Measurements from ENCODE around the gene OSER1.

Gene OSER1

DNA sequence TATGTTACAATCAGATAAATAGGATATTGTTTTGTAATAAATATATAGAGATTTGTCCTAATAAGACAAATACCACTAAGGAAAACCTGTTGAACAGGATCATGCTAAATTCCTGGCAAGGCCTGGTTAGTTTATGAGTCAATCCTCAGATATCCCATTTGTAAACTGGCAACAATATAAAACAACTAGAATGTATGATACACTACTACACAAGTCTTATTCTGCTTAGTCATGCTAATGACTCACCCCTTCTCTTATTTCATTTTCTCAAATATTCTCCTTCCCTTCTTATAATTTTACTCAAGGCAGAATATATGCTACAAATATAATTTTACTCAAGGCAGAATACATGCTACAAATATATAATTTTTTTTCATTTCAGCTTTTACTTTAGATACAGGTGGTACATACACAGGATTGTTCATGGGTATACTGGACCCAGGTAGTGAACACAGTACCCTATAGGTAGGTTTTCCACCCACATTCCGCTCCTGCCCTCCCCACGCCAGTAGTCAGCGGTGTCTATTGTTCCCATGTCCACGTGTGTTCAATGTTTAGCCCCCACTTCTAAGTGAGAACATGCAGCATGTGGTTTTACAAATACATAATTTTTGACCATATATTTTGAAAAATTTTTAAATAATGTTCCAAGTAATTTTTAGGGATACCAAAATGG is 6.3 kb downstream of the OSER1 start:
- DNase-seq (ENCODE audit: low read depth) = peak; percentile 99

DNA sequence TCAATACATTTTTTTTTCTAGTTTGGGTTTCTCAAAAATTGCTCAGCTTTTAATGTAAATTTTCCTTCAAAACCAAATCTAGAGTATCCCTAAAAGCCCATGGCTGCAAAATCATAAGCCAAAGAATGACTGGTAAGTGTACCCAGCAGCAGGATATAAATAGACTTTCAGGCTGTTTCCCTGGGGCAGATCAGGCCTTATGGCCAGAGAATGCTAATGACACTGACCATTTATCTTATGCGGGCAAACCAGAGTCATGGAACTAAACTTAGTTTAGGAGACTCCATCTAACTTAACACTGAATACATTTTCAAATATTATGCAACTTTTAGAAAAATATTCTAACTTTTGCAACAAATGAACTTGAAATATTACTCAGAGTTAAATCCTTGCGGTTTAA is 7.4 kb downstream of the OSER1 start:
- no peak for DNase-seq (ENCODE audit: low read depth)
- no peak for TF ChIP-seq CTCF (IDR thresholded peaks at IDR 0.05; ENCODE audit: control insufficient read depth, extremely low read depth, insufficient read depth)
- peak overlapping the region; percentile 2; the same call in 1 of the 2 replicates for H3K4me3 ChIP-seq (ENCODE audit: low read depth, low read length)

More for the DNA sequence above, 6.3 kb downstream of the OSER1 start:
- H3K4me3 ChIP-seq (ENCODE audit: low read depth, low read length) = peak overlapping the region; percentile 38
- no peak for TF ChIP-seq CTCF (IDR thresholded peaks at IDR 0.05; ENCODE audit: control insufficient read depth, extremely low read depth, insufficient read depth)

GRCh38 chr20:44200983-44201382 is 9.6 kb downstream of the OSER1 start:
- no peak for TF ChIP-seq CTCF (IDR thresholded peaks at IDR 0.05; ENCODE audit: control insufficient read depth, extremely low read depth, insufficient read depth)
- H3K4me3 ChIP-seq (ENCODE audit: low read depth, low read length) = no peak overlapping the region
- DNase-seq (ENCODE audit: low read depth) = no peak

GRCh38 chr20:44200371-44200770 is 10.2 kb downstream of the OSER1 start:
- TF ChIP-seq CTCF (IDR thresholded peaks at IDR 0.05; ENCODE audit: control insufficient read depth, extremely low read depth, insufficient read depth) = no peak
- no peak for DNase-seq (ENCODE audit: low read depth)
- no peak overlapping the region for H3K4me3 ChIP-seq (ENCODE audit: low read depth, low read length)

DNA sequence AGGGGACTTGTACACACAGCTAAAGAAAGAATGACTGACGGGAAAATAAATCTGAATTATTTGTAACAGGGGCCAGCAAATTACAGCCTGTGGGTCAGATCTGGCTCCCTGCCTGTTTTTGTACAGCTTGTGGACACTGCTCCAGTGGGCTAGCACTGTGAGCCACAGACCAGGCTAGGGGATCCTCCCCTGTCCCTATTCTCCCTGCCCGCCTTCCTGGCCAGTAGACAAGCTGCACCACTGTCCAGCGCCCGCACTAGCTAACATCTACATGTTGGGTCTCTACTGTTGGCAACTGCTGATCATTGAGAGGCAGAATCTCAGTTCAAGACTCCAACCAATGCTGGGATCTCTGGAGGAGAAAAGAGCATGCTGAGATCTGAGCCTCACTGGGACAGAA is 10.7 kb downstream of the OSER1 start:
- H3K4me3 ChIP-seq (ENCODE audit: low read depth, low read length) = no peak overlapping the region
- no peak for DNase-seq (ENCODE audit: low read depth)
- TF ChIP-seq CTCF (IDR thresholded peaks at IDR 0.05; ENCODE audit: control insufficient read depth, extremely low read depth, insufficient read depth) = no peak

DNA sequence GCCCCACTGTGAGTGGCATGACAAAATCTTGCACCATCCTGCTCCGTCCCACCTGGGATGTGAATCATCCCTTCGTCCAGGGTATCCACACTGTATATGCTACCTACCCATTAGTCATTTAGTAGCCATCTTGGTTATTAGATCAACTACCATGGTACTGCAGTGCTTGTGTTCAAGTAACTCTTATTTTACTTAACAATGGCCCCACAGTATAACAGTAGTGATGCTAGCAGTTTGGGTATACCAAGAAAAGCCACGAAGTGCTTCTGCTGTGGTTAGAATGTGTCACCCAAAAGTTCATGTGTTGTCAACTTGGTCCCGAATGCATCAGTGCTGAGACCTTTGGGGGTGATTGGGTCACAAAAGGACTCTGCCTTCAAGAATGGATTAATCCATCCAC is 11.7 kb downstream of the OSER1 start:
- no peak for DNase-seq (ENCODE audit: low read depth)
- no peak overlapping the region for H3K4me3 ChIP-seq (ENCODE audit: low read depth, low read length)
- no peak for TF ChIP-seq CTCF (IDR thresholded peaks at IDR 0.05; ENCODE audit: control insufficient read depth, extremely low read depth, insufficient read depth)

DNA sequence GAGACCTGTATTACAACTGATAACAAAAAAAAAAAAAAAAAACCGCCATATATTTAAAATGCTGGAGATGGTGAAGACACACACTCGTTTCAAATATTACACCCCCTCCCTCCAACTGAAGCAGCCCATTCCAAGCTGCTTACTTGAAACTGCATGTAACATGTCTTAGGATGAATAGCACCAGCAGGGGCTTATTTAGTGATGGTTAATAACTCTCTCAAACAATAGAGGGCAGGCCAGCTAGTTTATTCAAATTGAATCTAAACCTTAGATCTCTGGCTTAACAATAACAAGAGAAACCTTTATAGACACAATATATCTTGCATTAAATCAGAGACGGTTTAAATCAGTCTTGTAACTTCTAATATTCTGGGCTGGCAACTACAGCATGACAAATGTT is 14.3 kb downstream of the OSER1 start:
- no peak overlapping the region for H3K4me3 ChIP-seq (ENCODE audit: low read depth, low read length)
- peak; percentile 28; the same call in 1 of the 2 replicates for TF ChIP-seq CTCF (IDR thresholded peaks at IDR 0.05; ENCODE audit: control insufficient read depth, extremely low read depth, insufficient read depth)
- DNase-seq (ENCODE audit: low read depth) = no peak
